ENCODE data around the gene MRGPRE. TPM values are rescaled to one million over a fixed set of nuclear protein-coding genes. Genes with fewer than 3 reads are reported as not detected.

MRGPRE gene
- total RNA-seq, 1 experiment from 2014 or later = not detected

DNA sequence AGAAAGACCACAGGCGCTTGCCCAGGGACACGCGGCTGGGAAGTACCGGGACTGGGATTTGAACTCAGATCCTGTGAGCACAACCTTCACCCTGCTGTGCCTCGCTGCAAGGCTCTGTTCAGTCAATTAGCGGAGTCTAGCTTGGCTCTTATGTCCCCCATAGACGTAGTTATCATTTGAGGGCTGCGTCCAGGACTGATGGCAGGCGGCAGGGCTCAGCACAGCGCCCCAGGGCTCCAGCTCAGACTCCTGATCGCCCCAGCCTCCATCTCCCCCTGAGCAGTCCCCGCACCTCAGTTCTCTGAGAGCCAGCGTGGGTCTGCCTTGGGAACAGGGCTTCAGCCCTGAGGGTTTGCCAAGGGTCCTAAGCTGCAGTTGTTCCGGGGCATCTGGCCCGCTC lies 33.4 kb downstream of the MRGPRE start:
- DNase-seq (ENCODE audit: extremely low read depth, low read depth) = no peak

DNA sequence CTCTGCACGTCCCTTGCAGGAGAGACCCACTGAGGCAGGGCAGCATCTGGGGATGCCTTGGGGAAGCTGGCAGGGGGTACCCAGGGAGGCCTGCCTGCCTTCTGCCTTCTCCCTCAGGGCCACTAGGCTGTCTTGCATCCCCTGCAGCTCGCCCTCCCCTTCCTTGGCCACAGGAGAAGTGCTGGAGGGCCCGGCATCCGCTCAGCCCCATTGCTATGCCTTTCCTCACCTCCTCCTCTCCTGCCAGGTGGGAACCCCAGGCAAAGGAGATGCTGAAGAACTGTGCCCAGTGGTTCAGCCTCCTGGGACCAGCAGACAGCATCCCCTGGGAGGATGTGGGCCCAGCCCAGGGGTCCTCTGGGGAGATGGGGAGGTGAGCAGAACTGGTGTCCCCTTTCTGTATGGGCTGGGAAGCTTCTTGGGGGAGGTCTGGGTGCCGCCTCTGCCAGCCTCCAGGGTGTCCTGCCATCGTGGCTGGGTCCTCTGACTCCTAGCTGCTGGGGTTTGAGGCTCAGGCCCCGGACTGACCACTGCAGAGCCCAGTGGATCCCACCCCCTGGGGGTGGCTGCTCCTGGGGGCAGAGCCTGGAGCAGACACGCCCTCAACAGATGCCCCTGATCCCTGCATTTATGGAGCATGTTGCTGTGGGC lies 34.2 kb downstream of the MRGPRE start:
- no peak for DNase-seq (ENCODE audit: extremely low read depth, low read depth)

DNA sequence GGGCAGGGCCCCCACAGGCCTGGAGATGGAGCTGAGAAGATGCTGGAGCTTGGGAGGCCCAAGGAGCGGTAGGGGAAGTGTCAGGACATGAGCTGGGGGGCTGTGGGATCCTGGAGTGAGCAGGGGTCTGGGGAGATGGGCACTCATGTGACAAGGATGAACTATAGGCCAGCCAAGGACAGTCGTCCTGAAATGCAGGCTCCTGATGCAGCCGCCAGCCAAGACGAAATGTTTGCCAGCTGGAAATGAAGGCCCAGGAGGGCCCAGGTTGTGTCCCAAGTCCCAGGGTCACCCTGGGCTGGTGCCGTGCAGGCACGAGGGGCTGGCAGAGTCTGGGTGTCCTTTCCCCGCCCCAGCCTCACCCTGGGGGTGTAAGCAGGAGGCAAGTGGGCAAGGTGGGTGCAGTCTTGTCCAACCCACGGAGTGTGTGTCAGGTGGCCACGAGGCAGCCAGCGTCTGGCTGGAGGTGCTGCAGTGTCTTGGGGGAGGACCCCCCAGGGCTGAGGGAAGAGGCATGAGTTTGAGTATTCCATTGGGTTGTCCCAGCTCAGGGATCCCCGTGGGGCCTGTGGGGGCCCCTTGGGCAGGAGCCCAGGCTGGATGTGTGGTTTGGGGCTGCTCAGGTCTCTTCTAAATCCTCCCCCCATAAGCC lies 35.0 kb downstream of the MRGPRE start:
- DNase-seq (ENCODE audit: extremely low read depth, low read depth) = no peak

DNA sequence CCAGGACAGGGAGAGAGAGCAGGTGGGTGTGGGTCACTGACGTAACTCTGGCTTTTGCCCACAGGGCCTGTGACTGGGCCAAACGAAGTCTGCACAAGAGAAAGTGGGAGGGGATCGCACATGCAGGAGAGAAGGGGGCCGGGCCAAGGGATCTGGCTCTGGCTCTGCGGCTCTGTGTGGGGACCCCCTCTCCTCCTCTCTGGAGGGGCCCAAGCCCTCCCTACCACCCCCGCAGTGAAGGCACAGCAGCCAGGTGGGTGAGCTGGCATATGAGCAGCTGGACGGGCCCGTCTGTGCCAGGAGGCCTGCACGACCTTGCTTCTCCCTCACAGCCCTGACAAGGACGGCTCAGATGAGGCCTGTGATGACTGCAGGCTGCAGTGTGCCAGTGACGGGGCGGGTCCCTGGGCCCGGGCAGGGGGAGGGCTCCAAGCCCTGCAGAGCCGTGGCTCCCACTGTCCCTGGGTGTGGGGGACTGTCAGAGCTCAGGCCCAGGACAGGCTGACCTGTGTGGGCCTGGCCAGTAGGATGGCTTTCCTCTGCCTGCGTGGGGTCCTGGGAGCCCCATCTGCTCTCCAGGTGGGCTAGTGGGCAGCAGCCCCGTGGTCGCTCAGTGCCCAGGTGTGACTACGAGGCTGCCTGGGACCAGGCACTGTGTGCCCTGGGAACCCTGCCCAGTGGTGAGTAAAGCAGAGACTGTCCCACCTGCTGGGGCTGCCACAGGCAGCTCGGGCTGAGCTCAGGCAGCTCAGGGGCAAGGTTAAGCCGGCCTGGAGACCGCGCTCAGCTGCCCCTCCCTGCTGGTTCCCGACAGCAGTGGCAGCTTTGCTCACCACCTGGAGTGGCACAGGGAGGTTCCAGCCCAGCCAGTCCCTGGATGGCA lies 35.8 kb downstream of the MRGPRE start:
- DNase-seq (ENCODE audit: extremely low read depth, low read depth) = no peak

DNA sequence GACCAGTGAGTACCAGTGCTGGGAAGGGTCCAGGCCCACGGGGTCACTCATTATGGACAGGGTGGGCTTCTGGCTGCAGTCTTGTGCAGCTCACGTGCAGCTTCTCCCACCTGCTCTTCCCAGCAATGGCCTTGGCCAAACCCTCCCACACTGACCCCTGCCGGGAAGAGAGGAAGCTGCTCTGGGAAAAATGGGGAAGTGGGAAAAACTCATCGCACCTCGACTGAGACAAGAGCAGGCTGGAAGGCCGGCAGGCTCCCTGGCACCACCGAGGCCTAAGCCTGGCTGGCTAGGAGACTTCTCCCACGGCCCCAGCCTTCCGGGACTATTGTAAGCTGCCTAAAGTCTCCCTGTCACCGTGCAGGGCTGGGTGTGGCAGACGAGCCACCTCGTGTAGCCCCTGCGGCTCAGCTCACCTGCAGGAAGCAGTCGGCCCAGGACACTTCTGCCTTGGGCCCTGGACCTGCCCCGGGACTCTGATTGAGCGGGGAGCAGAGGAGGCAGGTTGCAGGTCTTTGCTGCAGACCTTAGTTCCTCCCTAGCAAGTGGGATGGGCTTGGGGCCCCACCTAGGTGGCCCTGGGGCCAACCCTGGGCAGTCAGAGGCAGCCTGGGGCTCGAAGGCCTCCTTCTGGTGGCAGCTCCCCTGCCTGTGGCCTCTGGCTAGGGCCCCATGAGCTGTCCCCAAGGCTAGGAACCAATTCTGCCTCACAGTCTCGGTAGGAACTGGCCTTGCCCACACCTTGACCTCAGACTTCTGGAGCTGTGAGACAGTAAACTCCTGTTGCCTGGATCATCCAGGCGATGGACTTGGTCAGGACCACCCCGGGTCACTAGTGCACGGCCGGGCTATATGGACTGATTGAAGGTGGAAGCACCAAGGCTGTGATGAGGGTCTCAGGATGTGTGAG lies 36.7 kb downstream of the MRGPRE start:
- DNase-seq (ENCODE audit: extremely low read depth, low read depth) = peak; percentile 6

DNA sequence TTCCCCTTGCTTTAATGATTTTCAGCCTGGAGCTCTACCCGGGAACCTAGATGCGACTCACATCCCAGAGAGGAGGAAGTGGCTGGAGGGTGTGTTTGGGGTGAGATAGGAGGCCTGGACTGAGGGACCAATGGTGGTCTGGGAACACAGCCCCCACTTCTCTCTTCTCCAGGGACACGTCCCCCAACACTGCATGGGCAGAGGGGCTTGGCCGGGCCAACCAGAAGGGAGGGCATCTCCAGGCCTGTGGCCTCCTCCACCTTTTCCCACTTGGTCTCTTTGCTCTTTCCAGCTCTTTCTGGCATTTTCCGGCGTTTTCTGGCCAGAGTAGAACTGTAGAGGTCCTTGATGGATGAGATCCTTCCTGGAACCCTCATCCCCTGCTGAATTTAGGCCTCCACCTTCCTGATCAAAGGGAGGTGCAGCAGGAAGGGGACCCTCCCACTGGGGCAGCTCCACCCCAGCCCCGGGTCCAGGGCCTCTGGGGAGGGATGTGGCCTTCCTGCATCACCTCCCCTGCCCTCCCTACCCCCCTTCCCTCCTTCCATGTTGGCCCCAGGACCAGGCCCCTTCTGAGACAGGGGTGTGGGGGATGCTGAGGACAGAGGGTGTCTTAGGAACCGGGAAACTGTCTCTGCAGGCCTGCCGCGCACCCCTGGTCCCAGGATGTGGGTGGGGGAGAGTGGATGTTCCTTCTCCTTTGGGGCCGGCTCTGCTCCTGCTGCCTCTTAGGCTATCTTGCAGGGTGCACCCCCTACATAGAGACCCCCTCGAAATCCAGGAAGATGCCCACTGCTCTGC lies 38.0 kb downstream of the MRGPRE start:
- DNase-seq (ENCODE audit: extremely low read depth, low read depth) = no peak

DNA sequence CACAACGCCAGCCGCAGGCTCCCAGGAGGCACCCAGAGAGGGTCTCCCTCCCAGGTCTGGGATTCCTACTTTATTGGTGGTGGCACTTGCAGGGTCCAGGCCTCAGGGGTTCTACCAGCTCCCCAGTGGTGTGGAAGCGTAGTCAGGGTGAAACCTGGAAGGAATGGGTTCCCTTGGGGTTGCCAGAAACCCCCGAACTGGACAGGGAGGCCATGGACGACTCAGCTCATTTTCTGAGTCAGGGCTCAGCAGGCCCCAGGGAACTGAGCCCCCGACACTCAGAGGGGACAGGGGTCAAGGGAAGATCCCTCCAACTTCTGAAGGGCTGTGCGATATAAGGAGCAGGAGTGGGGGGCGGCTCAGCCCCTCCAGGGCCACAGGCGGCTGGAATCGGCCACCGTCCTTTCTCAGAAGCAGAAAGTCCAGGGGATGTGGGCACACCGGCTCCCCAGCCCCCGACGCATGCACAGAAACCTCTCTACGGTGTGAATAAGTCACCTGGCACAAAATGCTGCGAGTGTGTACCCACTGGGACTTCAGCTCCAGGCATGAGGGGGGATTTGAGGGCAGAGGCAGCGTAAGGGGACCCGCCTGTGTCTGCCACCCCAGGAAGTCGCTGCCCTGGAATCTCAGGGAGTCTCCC lies 38.7 kb downstream of the MRGPRE start:
- no peak for DNase-seq (ENCODE audit: extremely low read depth, low read depth)

DNA sequence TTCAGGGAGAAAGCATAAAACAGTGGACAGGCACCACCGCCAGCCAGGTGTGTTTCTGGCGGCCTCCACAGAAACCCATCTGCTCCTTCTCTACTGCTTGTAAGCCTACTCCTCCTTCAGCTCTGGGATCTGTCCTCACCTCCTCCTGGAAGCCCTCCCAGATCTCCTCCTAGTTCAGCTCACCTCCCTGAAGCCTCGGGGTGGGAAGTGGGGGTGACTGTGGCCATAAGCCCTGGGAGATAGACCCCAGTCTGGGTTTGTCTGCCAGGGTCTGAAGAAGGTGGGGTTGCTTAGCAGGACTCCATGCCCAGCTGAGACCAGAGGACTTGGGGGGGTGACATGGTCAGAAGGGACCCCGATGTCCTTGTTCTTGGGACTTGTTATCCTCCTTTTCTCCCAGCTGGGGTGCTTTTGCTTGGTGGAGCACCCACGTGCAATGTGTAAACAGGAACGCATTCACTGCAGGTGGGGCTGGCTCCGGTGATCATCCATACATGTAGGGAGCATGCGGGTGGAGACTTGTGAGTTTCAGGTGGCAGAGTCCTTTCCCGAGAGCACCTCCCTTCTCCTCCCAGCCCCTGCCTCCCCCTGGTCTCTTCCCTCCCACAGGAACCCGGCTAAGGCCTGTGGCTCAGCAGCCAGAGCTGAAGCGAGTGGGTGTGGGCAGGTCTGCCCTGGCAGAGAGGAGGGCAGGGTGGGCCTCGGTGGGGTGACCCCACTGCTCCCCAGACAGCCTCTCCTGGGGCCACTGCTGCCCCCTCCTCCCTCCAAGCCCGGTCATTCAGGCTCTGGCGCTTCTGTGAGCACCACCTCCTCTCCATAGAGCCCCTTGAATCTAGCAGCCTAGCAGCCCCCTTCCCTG lies 39.5 kb downstream of the MRGPRE start:
- DNase-seq (ENCODE audit: extremely low read depth, low read depth) = no peak

DNA sequence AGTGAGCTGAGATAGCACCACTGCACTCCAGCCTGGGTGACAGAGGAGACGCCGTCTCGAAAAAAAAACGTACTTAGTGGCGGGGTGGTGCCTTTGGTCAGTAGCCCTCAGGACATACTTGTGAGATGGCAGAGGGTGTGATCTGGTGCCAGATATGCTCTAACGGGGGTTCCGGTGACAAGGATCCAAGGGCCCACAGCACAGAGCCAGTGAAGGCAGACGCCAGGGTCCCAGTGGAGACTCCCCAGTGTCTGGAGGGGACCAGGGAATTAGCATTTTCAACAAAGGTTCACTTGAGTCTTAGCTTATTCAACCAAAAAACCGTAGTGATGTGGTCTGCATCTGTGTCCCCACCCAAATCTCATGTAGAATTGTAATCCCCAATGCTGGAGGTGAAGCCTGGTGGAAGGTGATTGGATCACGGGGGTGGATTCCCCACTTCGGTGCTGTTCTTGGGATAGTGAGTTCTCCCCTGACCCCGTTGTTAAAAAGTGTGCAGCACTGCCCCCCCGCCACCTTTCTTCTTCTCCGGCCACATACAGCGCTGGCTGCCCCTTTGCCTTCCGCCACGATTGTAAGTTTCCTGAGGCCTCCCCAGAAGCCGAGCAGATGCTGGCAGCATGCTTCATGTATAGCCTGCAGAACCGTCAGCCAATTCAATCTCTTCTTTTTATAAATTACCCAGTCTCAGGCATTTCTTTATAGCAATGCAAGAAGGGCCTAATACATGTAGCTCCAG lies 40.5 kb downstream of the MRGPRE start:
- no peak for DNase-seq (ENCODE audit: extremely low read depth, low read depth)

DNA sequence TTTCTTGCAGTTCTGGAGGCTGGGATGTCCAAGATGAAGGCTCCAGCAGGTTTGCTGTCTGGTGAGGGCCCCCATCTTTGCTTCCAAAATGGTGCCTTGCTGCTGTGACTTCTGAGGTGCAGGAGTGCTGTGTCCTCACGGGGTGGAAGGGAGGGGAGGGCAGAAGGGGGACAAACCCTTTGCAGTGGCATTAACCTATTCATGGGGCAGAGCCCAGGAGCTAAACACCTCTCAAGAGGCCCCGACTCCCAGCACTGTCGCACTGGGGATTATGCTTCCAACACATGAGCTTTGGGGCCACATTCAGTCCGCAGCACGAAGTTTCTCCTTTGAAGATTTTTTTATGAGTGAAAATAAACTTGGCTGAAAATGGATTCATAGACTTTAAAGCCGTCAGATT lies 41.6 kb downstream of the MRGPRE start:
- DNase-seq (ENCODE audit: extremely low read depth, low read depth) = no peak

DNA sequence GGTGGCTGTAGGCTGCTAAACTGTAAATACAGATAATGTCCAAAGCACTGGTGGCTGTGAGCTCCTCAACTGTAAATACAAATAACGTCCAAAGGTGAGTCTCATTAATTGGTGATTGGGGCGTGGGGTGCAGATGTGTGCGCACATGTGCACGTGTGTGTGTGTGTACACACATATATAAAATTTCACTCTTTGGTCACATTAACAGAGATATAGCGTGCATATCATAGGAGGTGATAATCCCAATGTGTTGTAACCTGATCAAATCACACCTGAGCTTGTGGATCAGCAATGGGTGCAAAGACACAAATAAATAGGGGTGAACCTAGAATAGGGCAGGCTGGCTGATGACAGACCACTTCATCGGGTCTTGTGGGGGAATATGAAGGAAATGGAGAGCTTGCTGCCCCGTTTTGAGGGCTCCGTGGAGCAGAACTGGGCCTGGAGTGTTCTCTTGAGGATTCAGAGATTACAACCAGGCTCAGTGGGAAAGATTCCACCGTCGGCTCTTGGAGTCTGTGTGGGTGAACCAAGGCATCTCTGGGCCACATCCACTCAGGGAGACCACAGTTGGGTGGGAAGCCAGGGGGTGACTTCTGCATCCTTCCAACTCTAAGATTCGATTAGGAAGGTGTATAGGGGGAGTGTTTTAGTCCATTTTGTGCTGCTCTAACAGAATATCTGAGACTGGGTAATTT lies 42.2 kb downstream of the MRGPRE start:
- no peak for DNase-seq (ENCODE audit: extremely low read depth, low read depth)

DNA sequence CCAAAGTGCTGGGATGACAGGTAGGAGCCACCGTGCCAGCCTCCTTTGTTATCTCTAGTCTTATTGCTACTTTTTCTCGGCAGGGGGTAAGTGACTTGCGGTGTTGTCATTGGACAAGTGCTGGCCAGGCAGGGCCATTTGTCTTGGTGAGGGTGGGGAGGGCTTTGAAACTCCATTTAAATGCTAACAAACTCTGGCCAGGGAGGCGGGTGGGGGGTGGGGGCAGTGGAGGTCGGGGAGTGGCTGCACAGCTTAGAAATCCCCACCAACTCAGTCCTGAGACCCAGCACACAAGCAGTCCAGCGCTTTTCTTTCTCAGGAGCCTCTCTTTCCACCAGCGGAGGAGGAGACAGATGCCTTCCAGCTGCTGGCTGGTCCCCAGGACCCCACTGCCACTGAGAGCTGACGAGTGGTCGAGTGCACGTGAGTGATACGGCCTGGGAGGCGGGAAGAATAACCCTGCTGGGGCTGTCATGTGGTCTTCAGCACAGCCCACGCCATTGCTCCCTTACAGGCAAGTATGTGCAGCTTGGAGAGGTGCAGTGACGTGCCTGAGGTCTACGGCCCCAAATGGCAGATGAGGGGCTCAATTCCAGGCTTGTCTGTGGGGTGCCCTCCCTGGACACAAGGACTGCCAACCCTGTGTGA lies 42.9 kb downstream of the MRGPRE start:
- no peak for DNase-seq (ENCODE audit: extremely low read depth, low read depth)

DNA sequence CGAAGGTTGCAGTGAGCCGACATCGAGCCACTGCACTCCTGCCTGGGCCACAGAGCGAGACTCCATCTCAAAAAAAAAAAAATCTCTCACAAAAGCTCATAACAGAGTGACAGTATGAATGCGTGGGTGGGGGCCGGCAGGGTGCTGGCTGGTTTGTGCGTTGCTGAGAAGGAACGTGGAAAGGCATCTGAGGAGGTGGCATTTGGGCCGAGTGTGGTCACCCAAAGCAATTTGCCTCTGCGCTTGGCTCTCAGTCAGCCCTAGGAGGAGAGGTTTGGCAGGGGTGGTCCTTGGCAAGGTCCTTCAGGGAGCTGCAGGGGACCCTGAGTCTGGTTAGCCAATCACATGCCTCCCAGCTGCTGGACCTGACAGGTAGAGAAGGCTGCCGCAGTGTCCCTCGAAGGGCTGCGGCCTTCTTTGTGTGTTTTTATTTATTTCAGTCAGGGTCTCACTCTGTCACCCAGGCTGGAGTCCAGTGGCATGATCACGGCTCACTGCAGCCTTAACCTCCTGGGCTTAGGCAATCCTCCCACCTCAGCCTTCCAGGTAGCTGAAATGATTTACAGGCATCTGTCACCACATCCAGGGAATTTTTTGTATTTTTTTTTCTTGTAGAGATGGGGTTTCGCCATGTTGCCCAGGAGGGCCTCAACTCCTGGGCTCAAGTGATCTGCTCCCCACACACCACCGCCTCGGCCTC lies 43.6 kb downstream of the MRGPRE start:
- no peak for DNase-seq (ENCODE audit: extremely low read depth, low read depth)

DNA sequence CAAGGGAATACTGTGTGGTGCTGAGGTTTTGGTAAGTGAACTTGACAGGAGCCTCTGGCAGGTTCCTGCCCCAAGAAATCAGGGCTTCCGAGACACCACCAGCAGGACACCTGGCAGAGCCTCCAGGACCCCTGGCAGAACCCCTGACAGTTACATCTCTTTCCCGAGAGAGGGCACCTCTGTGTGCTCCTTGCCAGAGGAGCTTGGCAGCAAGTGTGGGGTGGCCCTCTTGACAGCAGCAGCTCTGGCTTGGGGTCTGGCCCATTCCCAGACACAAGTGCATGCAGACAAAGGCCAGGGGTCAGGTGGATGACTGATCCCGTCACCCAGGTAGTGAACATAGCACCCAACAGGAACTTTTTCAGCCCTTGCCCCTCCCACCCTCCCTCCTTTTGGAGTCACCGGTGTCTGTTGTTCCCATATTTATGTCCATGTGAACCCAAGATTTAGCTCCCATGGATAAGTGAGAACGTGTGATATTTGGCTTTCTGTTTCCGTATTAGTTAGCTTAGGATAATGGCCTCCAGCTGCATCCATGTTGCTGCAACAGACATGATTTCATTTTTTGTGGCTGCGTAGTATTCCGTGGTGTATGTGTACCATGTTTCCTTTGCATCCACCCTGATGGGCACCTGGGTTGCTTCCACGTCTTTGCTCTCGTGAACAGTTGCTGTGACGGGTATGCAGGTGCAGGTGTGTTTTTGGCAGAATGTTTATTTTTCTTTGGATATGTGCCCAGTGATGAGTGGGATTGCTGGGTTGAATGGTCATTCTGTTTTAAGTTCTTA lies 45.9 kb downstream of the MRGPRE start:
- no peak for DNase-seq (ENCODE audit: extremely low read depth, low read depth)

DNA sequence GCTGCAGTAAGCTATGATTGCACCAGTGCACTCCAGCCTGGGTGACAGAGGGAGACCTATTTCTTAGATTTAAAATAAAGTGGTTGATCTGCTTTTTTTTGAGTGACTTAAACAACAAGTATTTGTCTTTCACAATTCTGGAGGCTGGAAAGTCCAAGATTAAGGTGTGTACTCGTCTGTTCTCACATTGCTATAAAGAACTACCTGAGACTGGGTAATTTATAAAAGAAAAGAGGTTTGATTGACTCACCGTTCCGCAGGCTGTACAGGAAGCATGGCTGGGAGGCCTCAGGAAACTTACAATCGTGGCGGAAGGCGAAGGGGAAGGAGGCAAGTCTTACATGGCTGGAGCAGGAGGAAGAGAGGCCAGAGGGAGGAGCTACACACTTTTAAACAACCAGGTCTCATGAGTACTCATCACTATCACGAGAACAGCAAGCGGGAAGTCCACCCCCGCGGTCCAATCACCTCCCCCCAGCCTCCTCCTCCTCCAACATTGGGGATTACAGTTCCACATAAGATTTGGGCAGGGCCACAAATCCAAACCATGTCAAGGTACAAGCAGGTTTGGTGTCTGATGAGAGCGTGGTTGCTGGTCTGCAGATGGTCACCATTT lies 47.4 kb downstream of the MRGPRE start:
- DNase-seq (ENCODE audit: extremely low read depth, low read depth) = no peak

Data from NCI-H460 (cell line).